Inferior parietal cortex (tissue), 1 donor: Measurements from ENCODE around the gene ANXA4.
A peak's percentile ranks its signal among the peaks of the same experiment; 100 is the strongest.
"Not testable (repeated sequence)": the region's sequence is repeated elsewhere in the genome, so short reads cannot be mapped to it uniquely, and the experiment has no call there.

Source experiments
- DNase-seq: peaks from one replicate; pipeline ENCODE4 v3.0.0-alpha.2; 2016; ENCODE audit errors: extremely low spot score

Gene ANXA4

DNA sequence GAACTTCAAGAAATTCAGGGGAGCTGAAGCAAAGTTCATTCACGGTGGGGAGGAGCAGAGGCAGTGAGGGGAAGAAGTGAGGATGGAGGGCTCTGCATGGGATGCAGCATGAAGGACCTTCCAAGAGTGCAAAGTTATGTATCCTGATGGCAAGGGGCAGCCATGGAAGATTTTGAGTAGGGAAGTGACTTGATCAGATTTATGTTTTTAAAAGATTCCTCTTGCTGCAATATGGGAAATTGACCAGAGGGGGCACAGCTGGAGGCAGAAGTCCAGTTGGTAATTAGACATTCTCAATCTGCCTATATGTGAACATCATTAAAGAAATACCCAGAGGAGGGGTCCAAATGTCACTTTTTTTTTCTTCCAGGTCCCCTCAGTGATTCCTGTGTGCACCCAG, 21.5 kb upstream of the ANXA4 start:
- no peak for DNase-seq

DNA sequence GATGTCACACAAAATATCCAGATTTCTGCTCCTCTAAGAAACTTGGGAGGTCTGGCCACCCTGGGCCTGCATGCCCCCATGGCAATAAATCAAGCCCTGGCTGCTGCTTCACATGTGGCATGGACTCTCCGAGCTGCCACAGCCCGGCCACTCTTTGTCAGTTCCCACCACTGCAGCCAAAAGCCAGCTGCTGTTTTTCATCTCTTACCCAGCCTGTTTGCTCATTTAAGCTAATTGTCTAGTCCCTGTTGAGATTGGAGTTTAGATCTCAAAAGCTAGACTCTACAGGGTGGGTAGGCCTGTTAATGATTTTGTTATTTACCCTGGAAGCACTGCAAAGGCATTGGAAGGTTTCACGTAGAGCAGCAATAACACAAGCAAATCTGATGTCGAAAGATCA, 20.9 kb upstream of the ANXA4 start:
- no peak for DNase-seq

- DNase-seq = no peak
These were observed 18.1 kb upstream of the ANXA4 start for GRCh38 chr2:69723791-69724190.

- DNase-seq = peak; percentile 97
These were observed 17.3 kb upstream of the ANXA4 start for GRCh38 chr2:69724540-69725159.

- no peak for DNase-seq
These were observed 16.1 kb upstream of the ANXA4 start for GRCh38 chr2:69725706-69726360.

DNA sequence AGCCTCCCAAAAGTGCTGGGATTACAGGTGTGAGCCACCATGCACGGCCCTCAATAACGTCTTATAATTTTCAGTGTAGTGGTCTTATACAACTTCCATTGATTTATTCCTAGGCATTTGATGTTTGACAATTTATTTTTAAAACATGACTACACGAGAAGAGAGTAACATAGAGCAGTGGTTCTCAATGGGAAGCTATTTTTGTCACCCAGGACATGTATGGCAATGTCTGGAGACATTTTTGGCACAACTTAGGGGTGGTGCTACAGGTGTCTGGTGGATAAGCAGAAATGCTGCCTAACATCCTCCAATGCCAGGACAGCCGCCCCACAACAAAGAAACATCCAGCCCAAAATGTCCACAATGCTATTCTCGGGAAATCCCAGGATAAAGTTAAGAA, 12.7 kb upstream of the ANXA4 start:
- DNase-seq = no peak

DNA sequence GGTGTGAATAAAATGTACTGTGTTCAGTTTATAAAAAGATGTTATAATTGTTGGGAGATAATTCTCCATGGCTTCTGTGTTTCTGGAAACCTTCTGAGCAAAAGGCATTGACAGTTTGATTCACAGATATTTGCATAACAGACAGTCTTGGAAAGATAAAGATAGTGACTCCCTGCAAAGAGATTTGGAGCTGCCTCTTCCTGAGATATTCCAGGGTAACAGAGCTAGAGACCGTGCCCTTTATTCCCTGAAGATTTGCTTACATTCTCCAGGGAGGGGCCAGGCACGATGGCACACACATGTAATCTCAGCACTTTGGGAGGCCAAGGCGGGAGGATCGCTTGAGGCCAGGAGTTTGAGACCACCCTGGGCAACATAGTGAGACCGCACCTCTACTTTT, 12.2 kb upstream of the ANXA4 start:
- DNase-seq = no peak

DNA sequence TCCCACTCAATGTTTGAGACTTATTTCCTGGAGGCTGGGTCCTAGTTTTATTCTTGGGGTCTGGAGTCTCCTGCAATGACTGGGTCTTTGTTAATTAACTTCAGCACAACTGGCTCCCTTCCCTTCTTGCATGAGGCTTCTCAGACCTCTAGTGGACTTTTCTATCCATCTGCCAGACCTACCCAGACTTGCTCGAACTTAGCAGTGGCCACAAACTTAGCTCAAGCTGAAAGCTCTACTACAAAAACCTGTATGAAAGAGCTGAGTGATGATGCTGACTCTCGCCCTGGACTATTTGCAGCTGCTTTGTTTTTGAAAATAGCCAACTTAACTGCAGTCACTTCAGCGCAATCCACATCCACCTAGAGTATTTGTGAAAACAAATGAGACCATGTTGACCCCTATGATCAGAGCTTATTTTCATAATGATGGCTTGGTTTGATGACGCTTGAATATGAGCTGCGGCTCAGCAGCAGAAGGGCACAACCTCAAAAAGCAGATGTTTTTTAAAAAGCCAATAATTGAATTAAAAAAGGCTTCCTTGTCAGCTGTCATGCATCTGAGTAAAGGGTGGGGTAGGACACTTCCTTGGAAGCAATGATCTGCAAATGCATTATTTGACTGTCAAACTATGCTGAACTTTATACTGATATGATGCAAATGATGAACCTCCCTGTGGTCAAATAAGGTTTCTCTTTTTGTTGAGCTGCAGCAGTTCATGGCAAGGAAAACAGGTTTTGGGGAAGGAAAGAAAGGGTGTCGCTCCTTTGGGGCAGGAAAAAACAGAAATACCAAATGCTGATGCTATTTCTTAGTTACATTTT, 10.6 kb upstream of the ANXA4 start:
- DNase-seq = no peak

GRCh38 chr2:69733342-69734034, 8.4 kb upstream of the ANXA4 start:
- DNase-seq = peak; percentile 45

DNA sequence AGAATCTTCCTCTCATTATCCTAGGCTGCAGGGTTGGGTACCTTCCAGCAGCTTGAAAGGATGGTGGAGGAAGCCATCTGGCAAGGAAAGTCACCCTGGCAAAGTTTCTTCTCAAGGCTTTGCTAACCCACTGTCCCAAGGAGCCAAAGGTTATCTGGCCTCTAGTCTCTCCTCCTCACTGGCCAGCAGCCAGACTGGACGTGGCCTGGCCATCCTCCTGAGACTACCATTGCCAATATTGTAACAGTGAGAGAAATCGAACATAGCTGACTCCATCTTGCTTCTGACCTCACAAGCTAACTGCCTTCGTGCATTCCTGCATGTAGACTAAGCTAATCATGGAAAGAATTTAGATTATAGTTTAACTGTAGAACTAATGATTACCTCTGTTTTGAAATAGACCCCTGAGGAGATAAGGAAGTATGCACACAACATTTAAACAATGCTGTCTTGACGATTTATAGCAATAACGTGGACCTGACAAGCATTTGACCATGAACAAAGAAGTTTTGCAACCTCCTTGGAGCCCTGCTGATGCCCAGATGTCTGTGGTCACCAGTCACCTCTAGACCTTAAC, 7.8 kb upstream of the ANXA4 start:
- no peak for DNase-seq

DNA sequence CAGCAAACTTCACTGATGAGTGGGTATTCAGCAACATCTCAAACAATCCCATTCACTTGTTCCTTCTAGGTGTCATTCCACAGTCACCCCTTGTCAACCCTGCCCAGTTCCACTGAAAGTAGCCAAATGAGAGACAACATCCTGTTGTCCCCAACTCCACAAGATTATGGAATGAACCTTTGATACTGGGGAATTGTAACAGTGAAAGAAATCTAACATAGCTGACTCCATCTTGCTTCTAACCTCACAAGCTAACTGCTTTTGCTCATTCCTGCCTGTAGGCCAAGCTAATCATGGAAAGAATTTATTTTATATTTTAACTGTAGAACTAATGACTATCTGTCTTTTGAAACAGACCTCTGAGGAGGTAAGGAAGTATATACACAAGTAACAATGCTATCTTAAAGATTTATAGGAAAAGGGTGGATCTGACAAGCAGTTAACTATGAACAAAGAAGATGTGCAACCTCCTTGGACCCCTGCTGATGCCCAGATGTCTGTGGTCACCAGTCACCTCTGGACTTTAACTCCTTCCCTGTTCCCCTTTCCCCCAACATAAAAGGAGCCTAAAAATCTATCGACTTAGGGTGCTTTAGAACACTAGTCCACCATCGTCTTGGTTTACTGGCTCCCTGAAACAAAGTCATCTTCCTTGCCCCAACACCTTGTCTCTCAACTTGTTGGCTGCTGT, 6.9 kb upstream of the ANXA4 start:
- no peak for DNase-seq

DNA sequence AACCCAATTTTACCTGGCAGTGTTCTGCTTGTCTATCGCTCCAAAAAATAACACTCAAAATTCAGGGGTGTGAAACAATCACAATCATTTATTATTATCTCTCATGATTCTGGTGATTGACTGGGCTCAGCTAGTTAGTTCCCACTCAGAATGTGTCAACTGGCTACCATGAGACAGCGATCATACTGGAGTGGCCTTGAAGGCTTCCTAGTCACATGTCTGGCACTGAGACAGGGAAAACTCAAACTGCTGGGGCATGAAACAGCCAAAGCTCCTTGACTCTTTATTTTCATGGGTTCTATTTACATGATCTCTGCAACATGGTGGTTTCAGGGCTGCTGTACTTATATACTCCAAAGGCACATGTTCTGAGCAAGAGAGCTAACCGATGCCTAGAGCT, 6.2 kb upstream of the ANXA4 start:
- DNase-seq = no peak

DNA sequence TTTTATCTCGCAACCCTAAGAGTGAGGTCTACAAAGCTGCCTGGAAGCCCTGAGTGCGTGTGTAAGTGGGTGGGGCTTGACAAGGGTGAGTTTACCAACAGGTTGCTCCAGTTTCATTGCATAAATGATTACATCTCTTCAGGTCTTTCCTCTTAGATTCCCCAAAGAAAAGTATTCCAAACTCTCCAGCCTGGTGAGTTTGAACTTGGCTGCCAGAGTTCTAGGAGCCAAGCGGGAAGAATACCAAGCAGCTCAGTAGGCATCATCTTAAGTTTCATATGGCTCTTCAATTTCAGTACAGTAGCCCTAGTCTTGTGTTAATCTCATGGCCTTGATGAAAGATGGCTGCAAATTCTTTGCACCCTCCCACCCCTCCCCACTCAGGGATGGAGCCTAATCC, 3.8 kb upstream of the ANXA4 start:
- not testable (repeated sequence) for DNase-seq

GRCh38 chr2:69740502-69740951, 1.4 kb upstream of the ANXA4 start:
- DNase-seq = no peak

DNA sequence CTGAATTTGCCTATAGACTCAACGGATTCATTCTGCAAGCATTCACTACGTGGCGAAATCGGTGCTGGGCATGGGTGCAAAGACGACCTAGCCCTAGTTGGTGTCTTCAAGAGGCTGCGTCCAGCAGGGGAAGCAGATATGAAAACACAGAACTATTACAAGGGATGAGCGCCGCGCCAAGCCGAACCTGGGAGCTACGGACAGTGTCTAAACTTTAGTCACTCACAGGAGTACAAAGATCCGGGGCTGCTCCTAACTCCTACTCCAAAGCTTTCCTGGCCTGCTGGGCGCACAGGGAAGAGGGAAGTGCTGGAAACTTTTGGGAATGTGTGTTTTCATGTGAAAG, 732 bp upstream of the ANXA4 start:
- DNase-seq = peak; percentile 37

DNA sequence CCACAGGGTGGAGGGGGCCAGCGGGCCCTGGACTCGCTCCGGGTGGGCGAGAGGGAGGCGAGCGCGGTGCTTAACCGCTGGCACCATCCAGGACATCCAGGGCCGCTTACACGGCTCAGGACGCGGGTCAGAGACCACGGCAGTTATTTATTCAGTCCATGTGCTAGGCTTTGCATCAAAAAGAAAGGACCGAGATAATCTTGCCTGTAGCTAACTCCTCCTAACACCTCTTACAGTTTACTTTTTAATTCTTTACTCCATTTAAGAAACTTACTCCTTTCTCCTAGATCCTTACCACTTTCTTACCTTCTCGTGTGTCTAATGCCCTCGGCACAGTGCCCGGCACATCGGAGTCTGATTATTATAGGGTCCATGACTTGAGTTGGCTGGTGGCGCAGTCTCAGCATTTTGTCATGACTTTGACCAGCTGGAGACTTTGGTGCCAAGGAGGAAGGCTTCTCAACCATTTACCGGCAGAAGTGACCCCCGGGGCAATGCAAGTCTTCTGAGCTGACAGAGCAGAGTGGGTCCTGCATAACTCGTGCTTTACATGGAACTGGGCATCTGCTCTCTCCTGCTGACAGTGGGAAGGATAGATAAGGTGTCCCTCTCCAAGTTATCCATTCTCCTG, 503 bp downstream of the ANXA4 start:
- no peak for DNase-seq

GRCh38 chr2:69743847-69744264, 1.9 kb downstream of the ANXA4 start:
- DNase-seq = no peak

DNA sequence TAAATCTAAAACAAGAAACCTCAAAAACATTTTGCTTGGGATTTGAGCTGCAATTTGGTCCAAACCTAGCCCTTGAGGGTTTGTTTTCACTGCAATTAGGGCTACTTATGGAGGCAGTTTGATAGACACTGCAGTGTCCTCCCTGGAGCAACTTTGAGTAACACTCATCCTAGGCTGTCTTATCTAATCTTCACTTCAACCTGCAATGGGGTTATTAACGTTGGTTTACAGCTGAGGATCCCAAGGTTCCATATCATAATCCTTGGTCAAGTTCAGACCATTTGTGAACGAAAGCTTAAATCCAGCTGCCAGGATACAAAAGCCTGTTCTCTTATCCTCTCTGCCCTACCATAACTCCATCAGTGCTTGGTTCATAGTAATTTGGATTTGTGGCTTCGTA, 2.5 kb downstream of the ANXA4 start:
- no peak for DNase-seq

DNA sequence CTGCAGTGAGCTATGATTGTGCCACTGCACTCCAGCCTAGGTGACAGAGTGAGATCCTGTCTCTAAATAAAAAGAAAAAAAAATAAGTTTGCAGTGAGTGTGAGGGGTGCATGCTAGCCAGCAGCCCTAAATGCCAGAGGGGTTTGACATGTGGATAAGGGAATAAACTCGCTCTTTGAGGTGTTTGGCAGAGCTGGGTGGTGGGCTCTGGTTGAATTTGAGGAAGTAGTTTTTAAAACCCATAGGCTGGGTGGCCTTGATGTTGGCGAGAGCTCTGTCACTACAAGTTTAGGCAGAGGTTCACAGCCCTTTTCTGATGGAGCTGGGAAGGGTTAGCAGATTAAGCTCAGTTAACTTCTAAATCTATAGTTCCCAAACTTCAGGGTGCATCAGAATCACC, 3.1 kb downstream of the ANXA4 start:
- no peak for DNase-seq

DNA sequence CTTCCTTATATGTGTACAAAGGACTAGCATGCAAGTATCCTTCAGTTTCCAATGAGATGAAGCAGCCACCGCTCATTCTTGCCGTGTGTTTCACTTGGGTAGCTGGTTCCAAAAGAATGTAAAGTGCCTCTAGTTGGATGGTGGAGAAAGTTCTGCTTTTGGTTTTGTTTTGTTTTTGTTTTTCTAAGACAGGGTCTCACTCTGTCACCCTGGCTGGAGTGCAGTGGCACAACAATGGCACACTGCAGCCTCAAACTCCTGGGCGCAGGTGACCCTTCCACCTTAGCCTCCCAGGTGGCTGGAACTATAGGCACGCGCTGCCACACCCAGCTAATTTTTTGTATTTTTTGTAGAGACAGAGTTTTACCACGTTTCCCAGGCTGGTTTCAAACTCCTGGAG, 8.3 kb downstream of the ANXA4 start:
- DNase-seq = no peak
